Inflammatory macrophage (primary cell): ENCODE data around the gene SFMBT1.
"Not testable (repeated sequence)": the region's sequence is repeated elsewhere in the genome, so short reads cannot be mapped to it uniquely, and the experiment has no call there.

Experiments used
- DNase-seq, 2 donors: peaks; one replicate each; pipeline ENCODE4 v3.0.0-alpha.2; 2020 to 2022

The SFMBT1 gene

DNA sequence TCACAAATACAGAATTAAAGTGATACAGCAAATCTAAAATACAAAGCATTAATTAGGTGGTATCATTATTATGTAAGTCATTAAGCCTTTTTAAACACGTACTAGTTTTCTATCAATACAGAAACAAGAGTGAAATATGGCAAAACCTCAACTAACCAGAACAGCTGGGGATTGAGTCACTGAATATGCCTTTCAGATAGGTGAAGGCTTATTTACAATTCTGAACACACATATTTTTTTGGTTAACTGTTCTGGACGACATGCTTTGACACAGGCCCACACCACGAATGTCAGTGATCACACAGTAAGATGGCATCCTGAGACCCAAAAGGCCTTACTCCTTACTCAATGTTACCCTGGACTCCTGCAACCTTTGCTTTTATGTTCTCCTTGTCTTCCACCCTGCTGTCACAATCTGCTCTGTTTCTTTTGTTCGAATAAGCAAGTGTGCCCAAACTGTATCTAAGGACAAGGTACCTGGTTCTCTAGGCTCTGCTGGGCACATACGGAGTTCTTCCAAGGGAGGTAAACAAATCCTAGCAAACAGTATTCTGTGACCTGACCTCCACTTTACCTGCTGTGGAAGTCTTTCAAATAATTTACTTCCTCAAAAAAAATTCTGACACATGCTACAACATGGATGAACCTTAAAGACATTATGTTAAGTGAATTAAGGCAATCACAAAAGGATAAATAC lies 7.0 kb downstream of the SFMBT1 start:
- DNase-seq = no peak

- DNase-seq = no peak
These were observed 9.9 kb downstream of the SFMBT1 start for GRCh38 chr3:53035825-53036619.

GRCh38 chr3:53035018-53035417 lies 10.9 kb downstream of the SFMBT1 start:
- not testable (repeated sequence) for DNase-seq

DNA sequence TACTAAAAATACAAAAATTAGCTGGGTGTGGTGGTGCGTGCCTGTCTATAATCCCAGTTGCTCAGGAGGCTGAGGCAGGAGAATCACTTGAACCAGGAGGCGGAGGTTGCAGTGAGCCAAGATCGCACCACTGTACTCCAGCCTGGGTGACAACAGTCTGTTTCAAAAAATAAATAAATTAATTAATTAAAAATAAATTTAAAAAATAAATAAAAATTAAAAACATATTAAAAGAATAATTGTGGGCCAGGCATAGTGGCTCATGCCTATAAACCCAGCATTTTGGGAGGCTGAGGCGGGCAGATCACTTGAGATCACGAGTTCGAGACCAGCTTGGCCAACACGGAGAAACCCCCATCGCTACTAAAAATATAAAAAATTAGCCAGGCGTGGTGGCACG lies 11.5 kb downstream of the SFMBT1 start:
- not testable (repeated sequence) for DNase-seq

DNA sequence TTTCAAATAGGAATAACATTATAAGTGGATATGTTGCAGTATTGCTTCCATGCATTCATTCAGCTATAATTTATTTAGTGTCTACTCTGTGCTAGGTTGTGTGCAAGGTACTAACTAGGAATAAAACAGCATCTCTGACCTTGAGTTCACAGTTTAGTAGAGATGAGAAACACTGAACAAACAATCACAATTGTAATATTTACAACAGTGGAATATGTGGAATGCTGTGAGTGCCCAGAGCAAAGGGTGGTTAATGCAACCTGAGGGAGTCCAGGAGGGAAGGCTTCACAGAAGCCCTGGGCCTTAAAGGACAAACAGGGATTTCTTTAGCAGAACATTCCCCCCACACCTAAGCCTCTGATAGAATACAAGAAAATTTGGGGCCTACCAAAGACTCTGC lies 13.3 kb downstream of the SFMBT1 start:
- no peak for DNase-seq

- peak in 1 of 2 donors; percentile 46 for DNase-seq
These were observed 15.0 kb downstream of the SFMBT1 start for GRCh38 chr3:53030619-53031449.

DNA sequence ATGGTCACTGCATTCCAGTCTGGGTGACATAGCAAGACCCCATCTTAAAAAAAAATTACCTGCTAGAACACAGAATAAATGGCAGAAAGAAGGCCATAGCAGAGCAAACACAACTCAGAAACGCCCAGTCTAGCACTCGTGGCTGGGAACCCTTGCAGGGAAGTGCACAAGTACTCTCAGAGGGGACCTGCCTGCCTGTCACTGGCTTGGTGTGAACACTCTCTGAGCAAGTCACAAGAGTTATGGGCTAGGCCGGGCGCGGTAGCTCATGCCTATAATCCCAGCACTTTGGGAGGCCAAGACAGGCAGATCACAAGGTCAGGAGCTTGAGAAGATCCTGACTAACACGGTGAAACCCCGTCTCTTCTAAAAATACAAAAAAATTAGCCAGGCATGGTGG lies 17.2 kb downstream of the SFMBT1 start:
- no peak for DNase-seq

- no peak for DNase-seq
These were observed 18.5 kb downstream of the SFMBT1 start for GRCh38 chr3:53027254-53027844.

- DNase-seq = no peak
These were observed 19.3 kb downstream of the SFMBT1 start for GRCh38 chr3:53026382-53027162.

GRCh38 chr3:53024315-53024714 lies 21.6 kb downstream of the SFMBT1 start:
- no peak for DNase-seq

- DNase-seq = no peak
These were observed 22.6 kb downstream of the SFMBT1 start for GRCh38 chr3:53023072-53023823.

GRCh38 chr3:53022647-53023046 lies 23.2 kb downstream of the SFMBT1 start:
- no peak for DNase-seq

DNA sequence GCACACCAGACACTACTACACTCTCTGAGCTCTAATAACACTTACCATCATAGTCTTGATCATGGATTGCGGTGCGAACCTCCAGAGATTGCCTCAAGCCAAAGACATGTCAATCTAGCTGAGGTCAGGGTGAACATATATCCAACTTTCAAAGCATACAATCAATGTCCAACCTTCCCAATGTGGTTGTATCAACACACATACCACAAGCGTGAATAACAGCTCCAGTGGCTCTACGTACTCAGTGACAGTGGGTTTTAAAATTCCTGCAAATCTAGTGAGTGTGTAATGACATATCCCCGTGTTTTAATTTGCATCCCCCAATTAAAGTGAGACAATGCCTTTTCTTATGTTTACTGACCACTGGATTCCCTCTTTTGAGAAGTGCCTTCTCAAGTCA lies 29.6 kb downstream of the SFMBT1 start:
- DNase-seq = no peak

- DNase-seq = no peak
These were observed 34.5 kb downstream of the SFMBT1 start for GRCh38 chr3:53011324-53011723.

- DNase-seq = no peak
These were observed 35.9 kb downstream of the SFMBT1 start for GRCh38 chr3:53009826-53010539.

- no peak for DNase-seq
These were observed 36.9 kb downstream of the SFMBT1 start for GRCh38 chr3:53008932-53009331.

GRCh38 chr3:53005854-53006513 lies 39.9 kb downstream of the SFMBT1 start:
- no peak for DNase-seq

GRCh38 chr3:53005338-53005737 lies 40.5 kb downstream of the SFMBT1 start:
- no peak for DNase-seq

- DNase-seq = no peak
These were observed 42.6 kb downstream of the SFMBT1 start for GRCh38 chr3:53003320-53003719.
